Right lobe of liver (tissue), 4 donors: ENCODE results near the gene UQCC5.

Experiments
- POLR2A ChIP-seq: fragments of 450-650 bp; IDR thresholded peaks from one replicate; pipeline ENCODE4 v1.6.1; 2017; ENCODE audit warnings: antibody characterized with exemption, mild to moderate bottlenecking
- TF ChIP-seq, protein P1 (sequence below), 4 donors: fragments of 200-600 bp in 3 of 4; fragments of 450-650 bp in 1 of 4; IDR thresholded peaks; one replicate each; pipeline versions ENCODE4 v1.5.1 to v1.8.0; 2016 to 2022; ENCODE audit warnings: antibody characterized with exemption in 4 of 4, mild to moderate bottlenecking in 2 of 4
- donor health status: DM: no; HTN: no; CAD: no.
- donor health status: DM: no; HTN: no; CAD: no.
- donor health status: DM: no; HTN: yes; CAD: no.

DNA sequence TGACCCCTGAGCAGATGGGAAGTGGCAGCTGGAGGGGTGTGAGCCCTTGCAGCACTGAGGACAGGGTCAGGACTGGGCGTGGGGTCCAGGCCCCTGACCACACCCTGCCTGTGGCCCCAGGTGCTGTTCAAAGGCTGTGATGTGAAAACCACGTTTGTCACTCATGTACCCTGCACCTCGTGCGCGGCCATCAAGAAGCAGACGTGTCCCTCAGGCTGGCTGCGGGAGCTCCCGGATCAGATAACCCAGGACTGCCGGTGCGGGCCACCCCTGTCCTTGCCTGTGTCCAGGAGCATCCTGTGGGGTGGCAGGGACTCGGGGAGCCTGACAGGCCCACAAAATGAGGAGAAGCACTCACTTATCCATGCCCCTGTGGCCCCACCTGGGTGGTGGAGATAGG lies 35.4 kb upstream of the UQCC5 start:
- TF ChIP-seq, protein P1, sequence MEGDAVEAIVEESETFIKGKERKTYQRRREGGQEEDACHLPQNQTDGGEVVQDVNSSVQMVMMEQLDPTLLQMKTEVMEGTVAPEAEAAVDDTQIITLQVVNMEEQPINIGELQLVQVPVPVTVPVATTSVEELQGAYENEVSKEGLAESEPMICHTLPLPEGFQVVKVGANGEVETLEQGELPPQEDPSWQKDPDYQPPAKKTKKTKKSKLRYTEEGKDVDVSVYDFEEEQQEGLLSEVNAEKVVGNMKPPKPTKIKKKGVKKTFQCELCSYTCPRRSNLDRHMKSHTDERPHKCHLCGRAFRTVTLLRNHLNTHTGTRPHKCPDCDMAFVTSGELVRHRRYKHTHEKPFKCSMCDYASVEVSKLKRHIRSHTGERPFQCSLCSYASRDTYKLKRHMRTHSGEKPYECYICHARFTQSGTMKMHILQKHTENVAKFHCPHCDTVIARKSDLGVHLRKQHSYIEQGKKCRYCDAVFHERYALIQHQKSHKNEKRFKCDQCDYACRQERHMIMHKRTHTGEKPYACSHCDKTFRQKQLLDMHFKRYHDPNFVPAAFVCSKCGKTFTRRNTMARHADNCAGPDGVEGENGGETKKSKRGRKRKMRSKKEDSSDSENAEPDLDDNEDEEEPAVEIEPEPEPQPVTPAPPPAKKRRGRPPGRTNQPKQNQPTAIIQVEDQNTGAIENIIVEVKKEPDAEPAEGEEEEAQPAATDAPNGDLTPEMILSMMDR (IDR thresholded peaks at IDR 0.05), result no peak
- no peak for TF ChIP-seq POLR2A
